Measurements from ENCODE around the gene NTMT1.

Gene NTMT1

GRCh38 chr9:129649726-129650679 is 24.0 kb downstream of the NTMT1 start:
- no peak for TF ChIP-seq CTCF (IDR thresholded peaks at IDR 0.05; ENCODE audit: low read depth, low read length)
- no peak for DNase-seq (ENCODE audit: low read depth in 2 of 2)
- H3K4me3 ChIP-seq (replicated peaks in 1 of 2; ENCODE audit: low read depth in 2 of 2, low read length in 2 of 2): no peak overlapping the region

DNA sequence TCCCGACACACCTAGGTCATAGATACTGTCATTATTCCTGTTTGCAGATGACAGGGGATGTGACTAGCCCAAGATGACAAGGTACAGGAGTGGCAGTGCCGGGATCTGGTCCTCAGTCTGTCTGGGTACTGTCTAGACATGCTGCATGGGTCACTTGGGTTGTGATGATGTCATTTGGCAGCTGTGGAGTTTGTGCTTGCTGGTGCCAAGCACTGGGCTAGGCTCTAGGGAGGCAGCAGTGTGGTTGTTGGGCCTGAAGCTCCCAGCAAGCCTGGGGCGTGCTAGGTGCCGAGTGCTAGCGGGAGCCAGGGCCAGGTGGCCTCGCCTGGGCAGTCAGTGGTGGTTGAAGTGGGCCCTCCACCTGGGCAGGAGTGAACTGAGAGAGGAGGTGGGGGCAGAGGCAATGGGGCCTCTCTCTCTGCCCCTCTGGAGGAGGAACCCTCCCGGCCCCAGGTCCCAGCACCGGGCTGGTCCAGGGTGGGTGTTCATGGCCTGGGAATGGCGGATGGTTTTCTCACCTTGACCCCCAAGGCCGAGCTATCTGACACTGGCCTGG is 24.8 kb downstream of the NTMT1 start:
- no peak for TF ChIP-seq CTCF (IDR thresholded peaks at IDR 0.05; ENCODE audit: low read depth, low read length)
- H3K4me3 ChIP-seq (replicated peaks in 1 of 2; ENCODE audit: low read depth in 2 of 2, low read length in 2 of 2): no peak overlapping the region
- DNase-seq (ENCODE audit: low read depth in 2 of 2): peak in 1 of 2 donors; percentile 27

DNA sequence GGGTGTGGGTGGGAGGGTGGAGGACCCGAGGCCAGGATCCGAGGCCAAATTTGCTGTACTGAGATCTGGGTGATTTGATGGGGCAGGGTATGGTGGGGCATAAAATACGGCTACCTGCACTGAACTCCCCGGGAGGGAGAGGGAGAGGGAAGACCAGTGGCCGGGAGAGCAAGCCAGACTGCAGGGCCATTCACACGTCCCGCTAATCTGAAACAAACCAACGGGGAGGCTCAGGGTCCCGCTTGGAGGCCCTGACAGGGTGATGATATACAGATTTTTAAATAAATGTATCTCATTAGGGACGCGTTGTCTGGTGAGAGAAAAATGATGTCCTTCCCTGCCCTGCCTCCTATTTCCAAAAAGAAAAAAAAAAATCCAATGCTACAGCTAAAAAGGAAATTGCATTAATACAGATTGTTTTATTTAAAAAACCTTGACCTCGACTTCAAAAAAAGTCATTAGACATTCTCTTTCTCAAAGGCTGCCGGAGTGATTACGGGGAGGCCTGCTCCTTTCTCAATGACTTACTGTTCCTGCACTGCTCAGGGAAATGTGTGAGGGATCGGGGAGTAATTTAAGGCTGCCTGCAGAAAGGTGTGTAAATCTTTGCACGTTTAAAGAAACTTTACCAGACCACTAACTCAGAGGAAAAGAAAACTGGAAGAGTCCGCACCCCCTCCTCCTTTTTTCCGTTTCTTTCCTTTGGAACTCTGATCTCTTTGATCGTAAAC is 28.0 kb downstream of the NTMT1 start:
- no peak overlapping the region for H3K4me3 ChIP-seq (replicated peaks in 1 of 2; ENCODE audit: low read depth in 2 of 2, low read length in 2 of 2)
- no peak for TF ChIP-seq CTCF (IDR thresholded peaks at IDR 0.05; ENCODE audit: low read depth, low read length)
- DNase-seq (ENCODE audit: low read depth in 2 of 2): no peak

DNA sequence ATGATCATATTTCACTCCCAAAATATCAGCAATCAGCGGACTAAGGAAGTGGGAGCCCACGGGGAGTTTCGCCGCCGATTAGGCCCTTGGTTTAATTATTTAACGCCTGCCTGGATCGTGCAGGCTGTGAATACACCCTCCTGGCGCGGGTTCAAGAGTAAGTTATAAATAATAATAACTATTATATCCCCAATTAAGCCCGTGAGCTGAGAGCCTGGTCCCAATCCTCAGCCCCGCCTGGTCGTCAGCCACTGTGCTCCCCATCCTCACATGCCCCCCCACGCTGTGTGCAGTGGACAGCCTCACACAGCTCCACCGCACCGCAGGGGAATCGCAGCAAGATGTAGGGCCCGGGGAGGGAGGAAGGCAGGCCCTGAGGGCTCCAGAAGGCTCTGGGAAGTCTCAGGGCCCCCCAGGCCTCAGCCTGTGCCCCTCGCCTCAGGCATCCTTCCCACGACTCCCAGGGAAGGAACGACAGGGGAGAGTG is 28.6 kb downstream of the NTMT1 start:
- DNase-seq (ENCODE audit: low read depth in 2 of 2): no peak
- no peak for TF ChIP-seq CTCF (IDR thresholded peaks at IDR 0.05; ENCODE audit: low read depth, low read length)
- H3K4me3 ChIP-seq (replicated peaks in 1 of 2; ENCODE audit: low read depth in 2 of 2, low read length in 2 of 2): no peak overlapping the region

GRCh38 chr9:129655154-129655553 is 29.2 kb downstream of the NTMT1 start:
- TF ChIP-seq CTCF (IDR thresholded peaks at IDR 0.05; ENCODE audit: low read depth, low read length): no peak
- H3K4me3 ChIP-seq (replicated peaks in 1 of 2; ENCODE audit: low read depth in 2 of 2, low read length in 2 of 2): no peak overlapping the region
- no peak for DNase-seq (ENCODE audit: low read depth in 2 of 2)

- no peak for DNase-seq (ENCODE audit: low read depth in 2 of 2)
- no peak overlapping the region for H3K4me3 ChIP-seq (replicated peaks in 1 of 2; ENCODE audit: low read depth in 2 of 2, low read length in 2 of 2)
- no peak for TF ChIP-seq CTCF (IDR thresholded peaks at IDR 0.05; ENCODE audit: low read depth, low read length)
These were observed 29.7 kb downstream of the NTMT1 start for GRCh38 chr9:129655696-129656095.
